Bronchial epithelial cell (primary cell): ENCODE data around the gene CXCL8. TPM values are rescaled to one million over a fixed set of nuclear protein-coding genes. Genes with fewer than 3 reads are reported as not detected.

Experiments
- DNase-seq: peaks from one replicate; pipeline ENCODE4 v3.0.0-alpha.2; 2010; ENCODE audit warnings: low read depth
- FAIRE-seq: peaks from 2 replicates; lab custom pipeline; 2011; peaks lifted over from hg19 to GRCh38; lab: Jason Lieb, UNC
- H3K27me3 ChIP-seq: 2 replicates; pipeline ENCODE4 v1.5.1; 2011; ENCODE audit warnings: low read length; ENCODE audit not compliant: control insufficient read depth, insufficient read depth
- H3K36me3 ChIP-seq: 2 replicates; pipeline ENCODE4 v1.5.1; 2011; ENCODE audit warnings: low read length; ENCODE audit not compliant: control insufficient read depth, insufficient read depth
- H3K4me3 ChIP-seq: 2 replicates; pipeline ENCODE4 v1.5.1; 2011; ENCODE audit warnings: mild to moderate bottlenecking, low read depth, low read length, control low read depth
- CTCF ChIP-seq: IDR thresholded peaks from 2 replicates; pipeline ENCODE4 v1.5.1; 2011; ENCODE audit warnings: mild to moderate bottlenecking, moderate library complexity, low read length, control low read depth, inconsistent platforms; ENCODE audit not compliant: insufficient read depth, severe bottlenecking
- total RNA-seq: library from RNA; depleted of rRNA; stranded (reverse); fragments of >200 nt; gene quantifications from 2 replicates; pipeline ENCODE4 v1.2.1, GENCODE V29; 2014

CXCL8 gene
- total RNA-seq, 1 donor from 2014 or later = 2.9 TPM

DNA sequence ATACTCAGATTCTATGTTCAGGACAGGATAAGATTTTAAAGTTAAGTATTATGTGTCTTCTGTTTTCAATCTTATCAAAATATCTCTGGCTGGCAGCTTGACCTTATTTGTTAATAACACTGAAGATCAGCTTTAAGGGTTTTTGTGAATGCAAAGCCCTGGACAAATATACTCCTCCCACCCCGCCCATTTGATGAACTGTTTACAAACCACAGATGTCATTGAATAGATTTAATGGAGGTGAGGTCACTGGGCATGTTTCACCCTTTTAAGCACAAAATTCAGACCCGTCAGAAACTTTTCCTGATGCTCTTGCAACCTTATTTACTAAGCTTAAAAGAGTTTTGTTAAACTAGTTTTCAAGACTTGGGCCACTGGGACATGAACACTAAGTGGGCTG lies 10.1 kb upstream of the CXCL8 start:
- no peaks in the 10 kb centered on the region for H3K27me3 ChIP-seq
- FAIRE-seq (no peak), DNase-seq (no peak)
- no peaks in the 10 kb centered on the region for H3K36me3 ChIP-seq
- no peak for TF ChIP-seq CTCF
- no peak overlapping the region for H3K4me3 ChIP-seq

- no peak for TF ChIP-seq CTCF
- Histone ChIP-seq H3K27me3 (no peaks in the 10 kb centered on the region), H3K4me3 (no peak overlapping the region), H3K36me3 (no peaks in the 10 kb centered on the region)
- no peak for FAIRE-seq
- DNase-seq = no peak
These were observed 9.5 kb upstream of the CXCL8 start for GRCh38 chr4:73730867-73731266.

GRCh38 chr4:73731968-73732610 lies 8.3 kb upstream of the CXCL8 start:
- H3K27me3 ChIP-seq = no peaks in the 10 kb centered on the region
- DNase-seq (no peak), FAIRE-seq (no peak)
- no peaks in the 10 kb centered on the region for H3K36me3 ChIP-seq
- TF ChIP-seq CTCF = no peak
- no peak overlapping the region for H3K4me3 ChIP-seq

DNA sequence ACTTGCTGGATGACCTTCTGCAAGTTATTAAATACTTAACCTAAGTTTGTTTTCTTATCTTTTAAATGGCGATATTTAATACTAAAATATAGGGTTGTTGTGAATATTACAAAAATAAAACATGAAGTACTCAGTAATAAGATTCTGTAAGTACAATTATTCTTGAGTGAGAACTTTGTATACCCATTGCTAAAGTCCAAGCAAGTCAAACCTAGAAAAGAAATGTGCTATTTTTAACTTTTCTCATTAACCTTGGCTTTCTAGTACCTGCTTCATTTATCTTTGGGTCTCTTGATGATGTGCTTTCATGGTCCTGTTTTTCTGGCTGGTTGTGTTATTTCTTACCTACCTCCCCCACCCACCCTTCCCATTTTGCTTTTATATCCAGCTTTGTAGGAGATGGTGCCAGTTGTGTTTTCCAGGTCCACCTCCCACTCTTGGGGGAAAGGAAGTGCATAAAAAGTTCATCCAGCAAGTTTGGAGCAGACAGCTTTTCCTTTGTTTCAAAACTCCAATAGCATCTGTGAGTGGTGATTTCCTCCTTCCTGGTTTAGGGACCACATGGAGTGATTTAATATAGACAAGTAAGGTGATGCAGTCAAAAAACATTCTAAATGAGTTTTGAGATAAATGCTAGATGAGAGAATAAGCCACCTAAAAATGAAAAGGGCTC lies 7.5 kb upstream of the CXCL8 start:
- Histone ChIP-seq H3K27me3 (no peaks in the 10 kb centered on the region), H3K36me3 (no peaks in the 10 kb centered on the region), H3K4me3 (no peak overlapping the region)
- no peak for TF ChIP-seq CTCF
- DNase-seq (no peak), FAIRE-seq (no peak)

DNA sequence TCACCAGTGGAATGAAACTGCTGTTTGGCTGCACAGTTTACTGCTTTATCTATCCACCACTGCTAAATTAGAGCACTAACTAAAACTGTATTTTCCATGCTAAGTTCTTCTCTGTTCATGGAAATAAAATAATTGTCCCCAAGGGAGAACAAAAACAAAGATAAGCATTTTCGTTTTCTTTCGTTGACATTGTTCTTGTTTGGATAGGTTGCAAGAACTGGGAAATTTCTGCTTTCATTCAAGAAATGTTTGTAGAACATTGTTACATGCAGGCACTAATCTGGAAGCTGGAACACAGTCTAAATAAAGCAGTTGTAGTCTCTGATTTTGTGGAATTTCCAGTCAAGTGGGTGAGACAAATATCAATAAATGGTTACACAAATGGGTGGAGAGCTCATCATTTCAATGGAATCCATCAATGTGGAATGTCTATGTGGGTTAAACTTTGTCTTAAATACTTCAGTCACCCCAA lies 5.8 kb upstream of the CXCL8 start:
- DNase-seq (no peak), FAIRE-seq (no peak)
- no peak overlapping the region for H3K4me3 ChIP-seq
- no peaks in the 10 kb centered on the region for H3K27me3 ChIP-seq
- no peaks in the 10 kb centered on the region for H3K36me3 ChIP-seq
- no peak for TF ChIP-seq CTCF
